ENCODE data around the gene ATF1.

Gene ATF1

GRCh38 chr12:50763639-50764285 lies at the start of gene ATF1:
Gene ATF1, plus strand, starts transcription at chr12:50764101. Its CDS starts 16,045 bp downstream, at chr12:50780146.
- H3K27me3 Mint-ChIP-seq: no peaks in the 10 kb centered on the region
- peaks cover 45% of the 10 kb centered on the region for H3K4me1 Mint-ChIP-seq
- no peaks in the 10 kb centered on the region for H3K9me3 Mint-ChIP-seq

DNA sequence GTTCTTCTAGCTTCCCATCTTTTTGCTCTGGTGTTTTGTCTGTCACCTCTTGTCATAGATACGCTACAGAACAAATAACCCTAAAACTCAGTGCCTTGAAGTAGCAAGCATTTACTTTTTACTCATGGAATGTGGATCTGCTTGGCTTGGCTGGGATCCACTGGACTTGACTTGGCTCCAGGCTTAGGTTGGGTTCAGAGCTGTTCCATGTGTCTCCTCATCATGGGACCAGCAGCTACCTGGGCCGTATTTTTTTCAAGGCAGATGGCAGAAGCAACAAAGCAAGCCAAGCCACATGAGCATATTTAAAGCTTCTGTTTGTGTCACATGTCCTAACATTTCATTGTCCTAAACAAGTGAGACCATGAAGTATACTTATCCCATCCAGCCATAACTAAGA lies 48.7 kb upstream of the ATF1 start:
- no peaks in the 10 kb centered on the region for H3K4me1 Mint-ChIP-seq

More at GRCh38 chr12:50763639-50764285, at the start of gene ATF1:
- H3K4me3 Mint-ChIP-seq: peak within 1 kb of the TSS; percentile 89 to 99
- ATAC-seq: peak; percentile 89
- DNase-seq: peak; percentile 86 to 91
- peak within 1 kb of the TSS; percentile 97 to 99 for H3K27ac Mint-ChIP-seq

GRCh38 chr12:50718760-50719159 lies 45.1 kb upstream of the ATF1 start:
- no peaks in the 10 kb centered on the region for H3K4me1 Mint-ChIP-seq
- ATAC-seq (no peak), DNase-seq (no peak)
- H3K9me3 Mint-ChIP-seq: no peaks in the 10 kb centered on the region
- no peaks in the 10 kb centered on the region for H3K27me3 Mint-ChIP-seq
- no peak overlapping the region for H3K27ac Mint-ChIP-seq
- no peak overlapping the region for H3K4me3 Mint-ChIP-seq

More for the DNA sequence above, 48.7 kb upstream of the ATF1 start:
- ATAC-seq (no peak), DNase-seq (no peak)
- H3K4me3 Mint-ChIP-seq: no peak overlapping the region
- H3K9me3 Mint-ChIP-seq: no peaks in the 10 kb centered on the region
- H3K27ac Mint-ChIP-seq: no peak overlapping the region
- H3K27me3 Mint-ChIP-seq: no peaks in the 10 kb centered on the region

GRCh38 chr12:50720085-50720484 lies 43.8 kb upstream of the ATF1 start:
- Mint-ChIP-seq H3K27ac (peak overlapping the region in 1 of 2 donors; percentile 25), H3K4me3 (no peak overlapping the region), H3K9me3 (no peaks in the 10 kb centered on the region), H3K4me1 (no peaks in the 10 kb centered on the region), H3K27me3 (no peaks in the 10 kb centered on the region)
- DNase-seq: no peak
- no peak for ATAC-seq

DNA sequence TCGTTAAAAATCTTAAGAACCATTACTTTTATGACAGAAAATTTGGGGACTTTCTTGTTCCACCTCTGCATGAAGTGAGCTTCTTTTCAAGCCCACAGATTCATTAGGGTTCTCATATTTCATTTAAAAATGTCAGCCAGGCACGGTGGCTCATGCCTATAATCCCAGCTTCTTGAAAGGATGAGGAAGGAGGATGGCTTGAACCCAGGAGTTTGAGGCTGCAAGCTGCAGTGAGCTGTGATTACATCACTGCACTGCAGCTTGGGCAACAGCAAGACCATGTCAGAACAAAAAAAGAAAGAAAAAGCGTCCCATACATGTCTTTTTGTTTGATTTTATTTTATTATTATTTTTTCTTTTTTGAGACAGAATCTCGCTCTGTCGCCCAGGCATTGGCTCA lies 43.4 kb upstream of the ATF1 start:
- Mint-ChIP-seq H3K27ac (no peak overlapping the region), H3K27me3 (no peaks in the 10 kb centered on the region), H3K4me3 (no peak overlapping the region), H3K9me3 (no peaks in the 10 kb centered on the region), H3K4me1 (no peaks in the 10 kb centered on the region)
- no peak for DNase-seq
- no peak for ATAC-seq

DNA sequence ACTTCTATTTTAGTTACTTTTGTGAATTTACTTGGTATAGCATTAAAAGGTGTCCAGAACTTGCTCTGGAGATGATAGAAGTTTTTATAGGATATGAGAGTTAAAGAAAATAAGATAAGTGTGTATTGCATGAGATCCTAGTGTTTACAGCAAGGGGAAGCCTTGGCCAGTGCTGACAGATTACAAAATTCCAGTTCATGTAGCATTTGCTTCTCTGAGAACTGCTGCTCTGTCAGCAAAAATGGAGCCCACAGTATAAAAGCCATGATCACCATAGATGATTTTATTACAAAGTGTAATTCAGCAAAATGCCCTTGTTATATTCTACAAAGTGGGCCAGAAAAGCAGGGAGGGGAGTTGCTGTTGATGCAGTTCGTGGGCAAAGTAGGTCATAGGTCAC lies 40.0 kb upstream of the ATF1 start:
- no peak overlapping the region for H3K27ac Mint-ChIP-seq
- H3K4me1 Mint-ChIP-seq: no peaks in the 10 kb centered on the region
- no peaks in the 10 kb centered on the region for H3K9me3 Mint-ChIP-seq
- no peak for ATAC-seq
- H3K27me3 Mint-ChIP-seq: no peaks in the 10 kb centered on the region
- DNase-seq: no peak
- H3K4me3 Mint-ChIP-seq: no peak overlapping the region

DNA sequence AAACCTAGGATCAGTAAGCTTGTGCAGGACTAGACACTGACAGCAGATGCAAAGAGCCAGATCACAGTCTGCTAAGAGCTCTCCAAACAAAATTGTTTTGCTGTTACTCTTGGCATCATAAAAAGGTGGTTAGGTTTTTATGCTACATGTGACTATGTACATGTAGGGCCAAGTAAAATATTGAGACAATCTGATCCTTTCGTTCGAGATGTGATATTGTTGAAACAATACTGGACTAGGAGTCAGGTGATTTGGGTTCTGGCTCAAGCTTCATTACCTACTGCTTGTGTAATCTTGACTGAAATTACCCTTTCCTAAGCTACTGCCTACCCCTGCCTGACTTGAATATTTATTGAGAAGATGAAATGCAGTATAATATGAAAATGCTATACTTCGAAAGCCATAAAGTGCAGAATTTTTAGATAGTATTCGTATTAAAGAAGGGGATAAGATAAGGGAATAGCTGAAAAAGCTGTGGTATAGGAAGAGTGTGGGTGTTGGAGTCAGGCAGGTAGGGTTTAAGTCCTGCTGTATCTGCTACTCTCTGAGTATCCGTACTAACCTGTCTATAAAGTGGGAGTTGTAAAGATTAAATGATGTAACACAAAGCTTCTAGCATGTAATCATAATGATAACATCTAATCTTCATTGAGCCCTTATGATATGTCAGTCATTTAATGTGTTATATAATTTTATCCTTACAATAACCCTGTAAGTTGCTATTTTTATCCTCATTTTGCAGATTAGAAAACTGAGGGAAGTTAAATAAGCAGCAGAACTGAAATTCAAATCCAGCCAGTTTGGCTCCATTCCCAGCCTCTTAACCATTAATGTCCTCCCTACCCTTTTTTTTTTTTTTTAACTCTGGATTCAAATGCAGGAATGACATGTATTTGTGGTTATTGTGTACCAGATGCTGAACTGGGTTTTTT lies 38.6 kb upstream of the ATF1 start:
- peak overlapping the region; percentile 37 to 73 for H3K27ac Mint-ChIP-seq

GRCh38 chr12:50727466-50727865 lies 36.4 kb upstream of the ATF1 start:
- no peaks in the 10 kb centered on the region for H3K27me3 Mint-ChIP-seq
- no peak overlapping the region for H3K4me3 Mint-ChIP-seq
- ATAC-seq: no peak
- H3K9me3 Mint-ChIP-seq: no peaks in the 10 kb centered on the region
- peak overlapping the region; percentile 60 to 78 for H3K27ac Mint-ChIP-seq
- DNase-seq: no peak
- no peaks in the 10 kb centered on the region for H3K4me1 Mint-ChIP-seq

More for the DNA sequence above, 38.6 kb upstream of the ATF1 start:
- no peak for ATAC-seq
- DNase-seq: no peak
- Mint-ChIP-seq H3K27me3 (no peaks in the 10 kb centered on the region), H3K9me3 (no peaks in the 10 kb centered on the region), H3K4me1 (no peaks in the 10 kb centered on the region), H3K4me3 (no peak overlapping the region)

GRCh38 chr12:50728417-50728816 lies 35.5 kb upstream of the ATF1 start:
- H3K27me3 Mint-ChIP-seq: no peaks in the 10 kb centered on the region
- H3K4me3 Mint-ChIP-seq: no peak overlapping the region
- H3K4me1 Mint-ChIP-seq: no peaks in the 10 kb centered on the region
- ATAC-seq (no peak), DNase-seq (no peak)
- no peaks in the 10 kb centered on the region for H3K9me3 Mint-ChIP-seq
- no peak overlapping the region for H3K27ac Mint-ChIP-seq

DNA sequence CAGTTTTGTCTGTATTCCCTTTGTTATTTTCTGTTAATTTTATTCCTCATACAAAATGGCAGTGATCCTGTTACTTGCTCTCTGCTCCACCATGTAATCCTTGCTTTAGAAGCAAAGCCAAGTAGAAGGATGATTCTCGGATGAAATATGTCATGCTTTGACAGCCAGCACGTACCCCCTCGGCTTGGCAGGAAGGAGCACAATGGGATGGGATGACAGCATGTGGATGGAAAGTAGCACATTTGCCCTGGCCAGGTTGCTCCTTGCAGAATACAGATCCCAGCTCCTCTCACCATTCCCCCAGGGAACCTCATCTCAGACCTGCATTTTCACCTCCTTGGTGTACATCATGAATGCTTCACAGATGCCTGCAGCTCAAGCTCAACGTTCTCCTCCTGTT lies 35.1 kb upstream of the ATF1 start:
- Mint-ChIP-seq H3K4me3 (no peak overlapping the region), H3K27ac (no peak overlapping the region), H3K4me1 (no peaks in the 10 kb centered on the region), H3K27me3 (no peaks in the 10 kb centered on the region), H3K9me3 (no peaks in the 10 kb centered on the region)
- ATAC-seq: no peak
- no peak for DNase-seq

GRCh38 chr12:50732591-50732990 lies 31.3 kb upstream of the ATF1 start:
- H3K4me1 Mint-ChIP-seq: no peaks in the 10 kb centered on the region
- no peak overlapping the region for H3K4me3 Mint-ChIP-seq
- H3K9me3 Mint-ChIP-seq: no peaks in the 10 kb centered on the region
- H3K27me3 Mint-ChIP-seq: no peaks in the 10 kb centered on the region
- H3K27ac Mint-ChIP-seq: no peak overlapping the region
- ATAC-seq: no peak
- no peak for DNase-seq

GRCh38 chr12:50733706-50734105 lies 30.2 kb upstream of the ATF1 start:
- H3K9me3 Mint-ChIP-seq: no peaks in the 10 kb centered on the region
- H3K27ac Mint-ChIP-seq: no peak overlapping the region
- H3K4me1 Mint-ChIP-seq: no peaks in the 10 kb centered on the region
- H3K27me3 Mint-ChIP-seq: no peaks in the 10 kb centered on the region
- DNase-seq (no peak), ATAC-seq (no peak)
- H3K4me3 Mint-ChIP-seq: no peak overlapping the region

- H3K27me3 Mint-ChIP-seq: no peaks in the 10 kb centered on the region
- no peak overlapping the region for H3K4me3 Mint-ChIP-seq
- no peaks in the 10 kb centered on the region for H3K4me1 Mint-ChIP-seq
- ATAC-seq (peak; percentile 46), DNase-seq (peak in 1 of 2 donors; percentile 26)
- H3K9me3 Mint-ChIP-seq: no peaks in the 10 kb centered on the region
- H3K27ac Mint-ChIP-seq: peak overlapping the region in 1 of 2 donors; percentile 19
Measured at GRCh38 chr12:50734409-50735263, 29.3 kb upstream of the ATF1 start.

GRCh38 chr12:50739611-50740010 lies 24.3 kb upstream of the ATF1 start:
- Mint-ChIP-seq H3K9me3 (no peaks in the 10 kb centered on the region), H3K4me1 (no peaks in the 10 kb centered on the region), H3K27me3 (no peaks in the 10 kb centered on the region), H3K4me3 (no peak overlapping the region), H3K27ac (no peak overlapping the region)
- no peak for DNase-seq
- ATAC-seq: no peak

DNA sequence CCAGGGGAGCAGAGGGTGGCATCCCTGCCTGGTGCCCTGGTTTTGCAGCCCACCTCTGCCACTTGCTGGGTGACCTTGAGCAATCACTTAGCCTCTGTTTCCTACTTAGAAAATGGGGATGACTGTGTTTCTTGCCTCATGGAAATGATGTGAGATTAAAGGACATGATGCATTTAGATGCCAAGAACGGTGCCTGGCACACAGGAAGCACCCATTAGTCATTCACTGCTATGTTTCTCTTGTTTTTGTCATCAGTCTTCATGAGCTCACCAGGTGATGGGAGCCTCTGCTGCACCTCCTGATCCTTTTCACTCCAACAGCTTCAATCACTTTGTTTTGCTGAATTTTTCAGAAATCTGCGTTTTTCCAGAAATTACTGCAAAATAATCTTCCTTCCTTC lies 23.6 kb upstream of the ATF1 start:
- Mint-ChIP-seq H3K4me3 (no peak overlapping the region), H3K4me1 (no peaks in the 10 kb centered on the region), H3K27ac (peak overlapping the region; percentile 29 to 55), H3K9me3 (no peaks in the 10 kb centered on the region), H3K27me3 (no peaks in the 10 kb centered on the region)
- ATAC-seq (no peak), DNase-seq (no peak)
